HUES48 (cell line): ENCODE results near the gene EPN3.

ENCODE experiments used
- H3K27ac ChIP-seq: one replicate; pipeline ENCODE4 v1.7.0; 2013; ENCODE audit warnings: low read depth, low read length, inconsistent platforms
- H3K27me3 ChIP-seq: 2 replicates; pipeline ENCODE4 v1.6.1; 2013; ENCODE audit warnings: mild to moderate bottlenecking, low read length; ENCODE audit not compliant: control insufficient read depth, insufficient read depth
- H3K36me3 ChIP-seq: 2 replicates; pipeline ENCODE4 v1.6.1; 2013; ENCODE audit warnings: low read length; ENCODE audit not compliant: control insufficient read depth, insufficient read depth
- H3K4me1 ChIP-seq: 2 replicates; pipeline ENCODE4 v1.6.1; 2013; ENCODE audit warnings: mild to moderate bottlenecking, low read length; ENCODE audit not compliant: control insufficient read depth, insufficient read depth
- H3K4me3 ChIP-seq: 2 replicates; pipeline ENCODE4 v1.5.1; 2013; ENCODE audit warnings: mild to moderate bottlenecking, low read depth, low read length
- H3K9ac ChIP-seq: 2 replicates; pipeline ENCODE4 v1.6.1; 2013; ENCODE audit warnings: mild to moderate bottlenecking, low read depth, low read length, moderate library complexity
- H3K9me3 ChIP-seq: 2 replicates; pipeline ENCODE4 v1.6.1; 2013; ENCODE audit warnings: low read length; ENCODE audit not compliant: control insufficient read depth, insufficient read depth

Gene EPN3

DNA sequence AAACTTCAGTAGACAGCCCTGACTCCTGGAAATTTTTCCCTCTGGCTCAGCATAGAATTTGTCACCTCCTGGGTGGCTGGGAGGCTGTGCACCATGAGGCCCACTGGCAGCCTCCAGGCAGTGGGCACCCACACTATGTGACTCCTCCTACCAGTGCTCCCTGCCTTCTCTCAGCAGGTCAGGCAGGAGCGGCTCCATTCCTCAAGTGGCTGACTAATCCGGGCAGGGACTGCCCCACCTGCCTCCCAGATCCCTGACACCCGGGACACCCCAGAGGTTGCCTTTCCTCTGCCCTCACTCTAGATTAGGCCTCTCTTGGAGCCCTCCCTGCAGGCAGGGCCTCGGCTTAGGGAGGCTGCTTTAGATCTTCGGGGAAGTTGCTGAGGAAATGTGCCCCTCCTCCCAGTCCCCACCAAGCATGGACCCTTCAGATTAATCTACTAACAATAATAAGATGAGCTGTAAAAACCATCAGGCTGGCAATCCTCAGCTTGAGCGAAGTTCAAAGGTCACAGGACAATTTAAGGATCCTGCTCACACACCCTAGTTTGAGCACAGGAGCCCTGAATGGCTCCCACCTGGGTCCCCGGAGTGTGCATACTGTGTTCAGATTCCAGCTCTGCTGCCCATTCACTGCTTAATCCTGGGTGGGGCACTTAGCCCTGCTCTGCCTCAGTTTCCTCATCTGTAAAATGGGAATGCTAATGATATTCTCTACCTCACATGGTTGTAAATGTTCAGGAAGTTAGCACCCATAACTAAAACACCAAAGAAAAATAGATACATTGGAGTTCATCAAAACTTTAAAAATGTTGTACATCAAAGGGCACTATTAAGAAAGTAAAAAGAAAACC is 34.3 kb upstream of the EPN3 start:
- H3K27me3 ChIP-seq = no peaks in the 10 kb centered on the region
- H3K36me3 ChIP-seq = no peaks in the 10 kb centered on the region
- H3K27ac ChIP-seq = no peak overlapping the region
- no peaks in the 10 kb centered on the region for H3K4me1 ChIP-seq
- H3K9me3 ChIP-seq = no peaks in the 10 kb centered on the region
- H3K9ac ChIP-seq = no peak overlapping the region
- H3K4me3 ChIP-seq = no peak overlapping the region

DNA sequence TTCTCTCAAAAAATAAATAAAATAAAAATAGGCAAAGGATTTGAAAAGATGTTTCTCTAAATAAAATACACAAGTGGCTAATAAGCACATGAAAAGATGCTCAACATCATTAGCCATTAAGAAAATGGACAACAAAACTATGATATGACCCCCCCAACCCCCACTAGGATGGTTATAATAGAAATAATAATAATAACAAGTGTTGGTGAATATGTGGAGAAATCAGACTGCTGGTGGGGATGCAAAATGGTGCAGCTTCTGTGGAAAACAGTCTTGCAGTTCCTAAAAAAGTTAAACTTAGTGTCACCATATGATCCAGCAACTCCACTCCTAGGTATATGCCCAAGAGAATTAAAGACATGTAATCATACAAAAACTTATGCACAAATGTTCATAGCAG is 33.3 kb upstream of the EPN3 start:
- no peak overlapping the region for H3K27ac ChIP-seq
- no peaks in the 10 kb centered on the region for H3K9me3 ChIP-seq
- H3K4me1 ChIP-seq = peaks cover 7% of the 10 kb centered on the region
- no peaks in the 10 kb centered on the region for H3K36me3 ChIP-seq
- no peaks in the 10 kb centered on the region for H3K27me3 ChIP-seq
- H3K9ac ChIP-seq = no peak overlapping the region
- H3K4me3 ChIP-seq = no peak overlapping the region

DNA sequence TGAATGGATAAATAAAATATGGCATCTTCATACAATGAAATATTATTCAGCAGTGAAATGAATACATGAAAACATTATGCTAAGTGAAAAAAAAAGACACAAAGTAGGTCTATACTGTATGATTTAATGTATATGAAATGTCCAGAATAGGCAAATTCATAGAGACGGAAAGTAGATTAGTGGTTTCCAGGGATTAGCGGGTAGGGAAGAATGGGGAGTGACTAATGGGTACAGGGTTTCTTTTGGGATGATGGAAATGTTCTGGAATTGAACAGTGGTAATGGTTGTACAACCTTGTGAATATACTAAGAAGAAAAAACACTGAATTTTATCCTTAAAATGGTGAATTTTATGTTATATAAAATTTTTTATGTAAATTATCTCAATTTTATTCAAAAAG is 32.8 kb upstream of the EPN3 start:
- H3K36me3 ChIP-seq = no peaks in the 10 kb centered on the region
- no peak overlapping the region for H3K9ac ChIP-seq
- no peak overlapping the region for H3K27ac ChIP-seq
- H3K4me3 ChIP-seq = no peak overlapping the region
- peaks cover 7% of the 10 kb centered on the region for H3K4me1 ChIP-seq
- no peaks in the 10 kb centered on the region for H3K9me3 ChIP-seq
- no peaks in the 10 kb centered on the region for H3K27me3 ChIP-seq

DNA sequence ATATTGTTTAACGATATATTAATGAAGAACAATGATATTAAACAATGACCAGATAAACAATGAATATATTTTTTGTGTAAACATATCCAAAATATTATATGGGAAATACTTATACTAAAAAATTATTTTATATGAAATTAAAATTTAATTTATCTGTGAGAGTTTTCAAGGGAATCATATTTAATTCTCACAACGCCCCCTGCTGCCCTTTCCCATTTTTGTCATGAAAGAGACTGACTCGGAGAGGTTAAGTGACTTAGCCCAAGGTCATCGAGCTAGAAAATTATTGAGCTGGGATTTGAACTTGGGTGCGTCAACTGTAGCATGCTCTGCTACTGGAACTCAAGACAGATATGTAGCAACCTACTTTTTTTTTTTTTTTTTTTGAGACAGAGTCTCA is 31.5 kb upstream of the EPN3 start:
- Histone ChIP-seq H3K4me1 (peaks cover 7% of the 10 kb centered on the region), H3K27me3 (no peaks in the 10 kb centered on the region), H3K9me3 (no peaks in the 10 kb centered on the region), H3K27ac (no peak overlapping the region), H3K9ac (no peak overlapping the region), H3K4me3 (no peak overlapping the region), H3K36me3 (no peaks in the 10 kb centered on the region)

DNA sequence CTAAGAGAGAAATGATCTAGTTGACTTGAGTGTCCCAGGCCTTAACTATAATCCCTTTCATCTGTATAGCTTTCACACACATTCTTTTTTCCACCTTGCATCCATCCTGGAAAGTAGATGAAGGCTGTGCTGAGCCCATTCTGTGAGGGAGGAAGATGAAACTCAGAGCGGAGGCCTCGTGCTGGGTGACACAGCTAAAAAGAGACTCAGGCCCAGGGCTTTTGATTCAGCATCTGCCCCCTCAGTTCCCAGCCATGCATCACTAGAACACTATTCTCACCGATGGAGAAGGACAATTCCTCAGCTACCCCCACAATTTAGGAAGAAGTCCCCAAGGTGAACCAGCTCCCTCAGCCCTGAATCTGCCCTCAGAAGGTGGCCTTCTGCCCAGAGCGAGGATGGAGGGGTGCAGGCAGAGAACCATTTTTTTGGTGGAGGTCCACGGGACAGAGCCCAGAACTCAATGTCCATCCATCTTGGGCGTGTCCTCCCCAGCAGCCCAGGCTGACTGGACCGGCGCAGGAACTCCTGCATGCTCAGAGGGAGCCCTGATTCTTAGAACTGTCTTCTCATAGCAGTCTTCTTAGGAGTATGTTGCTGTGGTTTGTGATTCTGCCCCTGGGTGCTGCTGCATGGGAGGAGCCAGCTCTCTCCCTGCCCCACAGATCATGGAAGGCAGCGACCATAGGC is 30.1 kb upstream of the EPN3 start:
- no peak overlapping the region for H3K9ac ChIP-seq

DNA sequence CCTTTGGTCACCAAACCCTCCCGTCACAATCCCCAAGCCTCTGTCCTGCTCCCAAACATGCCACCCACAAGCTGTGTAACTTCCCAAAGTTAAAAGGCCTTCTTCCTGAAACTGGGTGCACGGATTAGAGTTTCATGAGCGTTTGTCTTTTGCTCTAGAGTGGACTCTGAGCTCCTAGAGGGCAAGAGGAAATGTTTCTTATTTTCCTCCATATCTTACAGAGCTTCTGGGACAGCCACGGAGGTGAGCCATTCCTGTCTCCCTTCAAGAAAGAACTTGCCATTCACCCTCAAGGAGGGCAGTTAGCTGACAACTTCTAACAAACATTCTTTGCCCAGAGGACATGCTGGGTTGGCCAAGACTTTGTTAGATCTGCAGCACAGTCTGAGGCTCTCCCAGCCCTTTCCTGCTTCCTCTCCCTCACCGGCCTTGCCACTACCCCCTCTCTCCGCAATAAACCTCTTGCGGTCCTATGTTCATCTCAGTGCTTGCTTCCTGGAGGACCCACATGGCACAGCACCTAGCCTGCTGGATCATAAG is 26.9 kb upstream of the EPN3 start:
- Histone ChIP-seq H3K4me3 (no peak overlapping the region), H3K9me3 (no peaks in the 10 kb centered on the region), H3K4me1 (peaks cover 15% of the 10 kb centered on the region), H3K36me3 (no peaks in the 10 kb centered on the region), H3K27me3 (no peaks in the 10 kb centered on the region), H3K27ac (no peak overlapping the region), H3K9ac (no peak overlapping the region)

More for the DNA sequence above, 30.1 kb upstream of the EPN3 start:
- Histone ChIP-seq H3K36me3 (no peaks in the 10 kb centered on the region), H3K4me3 (no peak overlapping the region), H3K27ac (no peak overlapping the region), H3K27me3 (no peaks in the 10 kb centered on the region), H3K9me3 (no peaks in the 10 kb centered on the region), H3K4me1 (peaks cover 8% of the 10 kb centered on the region)

DNA sequence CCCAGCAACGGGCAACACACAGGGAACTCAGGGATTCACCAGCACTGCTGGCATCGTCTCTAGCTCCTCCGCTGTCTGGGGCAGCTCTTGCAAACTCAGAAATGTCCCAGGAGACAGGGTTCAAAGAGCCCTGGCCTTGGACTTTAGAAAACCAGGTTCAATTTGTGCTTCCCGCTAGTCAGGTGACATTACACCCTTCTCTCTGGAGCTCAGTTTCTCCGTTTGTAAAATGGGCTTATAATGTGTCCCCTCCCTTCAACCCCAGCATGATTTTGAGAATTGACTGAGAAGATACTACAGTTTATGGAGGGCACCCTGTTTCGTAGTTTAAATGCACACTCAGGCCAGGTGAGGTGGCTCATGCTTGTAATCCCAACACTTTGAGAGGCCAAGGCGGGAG is 26.2 kb upstream of the EPN3 start:
- no peaks in the 10 kb centered on the region for H3K27me3 ChIP-seq
- H3K27ac ChIP-seq = no peak overlapping the region
- H3K9me3 ChIP-seq = no peaks in the 10 kb centered on the region
- H3K9ac ChIP-seq = no peak overlapping the region
- H3K4me3 ChIP-seq = no peak overlapping the region
- H3K36me3 ChIP-seq = no peaks in the 10 kb centered on the region
- peaks cover 15% of the 10 kb centered on the region for H3K4me1 ChIP-seq

DNA sequence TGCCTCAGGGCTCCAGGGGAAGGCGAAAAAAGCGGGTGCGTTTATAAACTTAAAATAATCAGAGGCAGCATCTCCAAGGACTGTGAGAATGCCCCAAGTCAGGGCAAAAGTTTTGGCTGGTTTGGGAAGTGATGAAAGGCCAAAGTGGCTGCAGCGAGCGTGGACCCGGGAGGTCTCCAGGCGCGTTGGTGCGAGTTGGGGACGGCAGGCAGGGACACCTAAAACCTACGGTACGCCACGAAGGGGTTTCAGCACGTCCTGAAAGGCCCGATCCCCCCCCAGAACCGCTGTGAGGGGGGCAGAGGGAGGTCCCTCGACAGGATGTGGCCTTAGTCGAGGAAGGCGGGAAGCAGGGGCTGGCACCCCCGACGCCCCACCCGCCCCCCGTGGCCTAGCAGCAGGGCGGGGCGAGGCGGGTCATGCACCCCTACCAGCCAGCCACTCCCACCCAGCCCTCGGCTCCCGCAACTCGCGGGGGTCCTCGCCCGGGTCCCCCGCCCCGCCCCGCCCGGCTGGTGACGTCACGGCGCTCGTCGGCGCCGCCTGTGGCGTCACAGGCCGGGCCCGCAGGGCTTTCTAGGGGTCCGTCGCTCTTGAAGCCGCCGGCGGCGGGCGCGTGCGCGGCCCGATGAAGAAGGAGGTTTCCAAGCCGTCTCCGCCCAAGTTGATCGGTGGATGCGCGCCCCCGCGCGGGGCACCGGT is 24.5 kb upstream of the EPN3 start, which contains the start of gene MYCBPAP:
Gene MYCBPAP, plus strand, starts transcription at position 569 of the 702 bp plus-strand sequence. CDS start 236 bp downstream, outside the sequence.
- Histone ChIP-seq H3K4me3 (peak within 1 kb of the TSS; percentile 80), H3K9me3 (no peaks in the 10 kb centered on the region), H3K27me3 (no peaks in the 10 kb centered on the region), H3K4me1 (peaks cover 15% of the 10 kb centered on the region), H3K36me3 (no peaks in the 10 kb centered on the region), H3K9ac (peak within 1 kb of the TSS; percentile 15; the same call in 1 of the 2 replicates), H3K27ac (no peak within 1 kb of the TSS)

DNA sequence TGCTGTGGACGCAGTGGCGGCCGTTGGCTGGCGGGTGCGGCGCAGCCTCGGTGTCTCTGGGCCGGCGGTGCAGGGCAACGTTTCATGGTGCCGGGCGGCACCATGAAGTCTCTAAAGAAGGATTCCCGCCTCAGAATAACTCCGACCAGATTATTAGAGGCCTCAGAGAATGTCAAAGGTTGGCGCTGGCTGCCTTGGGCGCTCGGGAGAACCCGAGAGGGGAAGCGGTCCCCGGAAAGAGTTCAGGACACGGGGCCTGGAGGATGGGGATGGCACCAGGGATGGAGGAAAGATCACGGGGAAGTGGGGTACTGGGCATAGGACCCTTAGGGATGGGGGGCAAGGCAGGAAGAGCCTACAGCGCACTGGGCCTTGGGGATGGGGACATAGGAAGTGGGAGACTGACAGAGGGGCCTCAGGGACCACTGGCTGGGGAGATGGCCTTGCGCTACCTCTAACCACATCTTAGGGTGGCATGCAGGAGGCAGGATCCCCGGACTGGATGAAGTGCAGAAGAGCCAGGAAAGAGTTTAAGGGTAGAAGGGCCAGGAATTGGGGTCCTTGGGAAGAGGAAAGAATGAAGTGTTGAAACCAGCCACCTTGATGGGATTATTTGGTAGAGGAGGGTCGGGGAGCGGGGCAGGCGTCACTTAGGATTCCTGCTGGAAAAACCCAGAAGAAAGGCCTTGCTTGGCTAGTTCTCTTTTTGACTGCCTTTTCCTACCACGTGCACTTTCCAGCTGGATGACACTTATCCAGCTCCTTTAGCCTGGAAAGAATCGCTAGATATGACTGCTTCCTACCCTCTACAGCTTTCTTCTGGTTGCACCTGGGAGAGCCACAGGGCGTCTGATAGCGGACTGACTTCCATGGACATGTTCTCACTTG is 23.7 kb upstream of the EPN3 start:
- H3K4me3 ChIP-seq = peak overlapping the region; percentile 80
- peak overlapping the region; percentile 2; the same call in 1 of the 2 replicates for H3K9ac ChIP-seq
- no peaks in the 10 kb centered on the region for H3K36me3 ChIP-seq
- no peaks in the 10 kb centered on the region for H3K27me3 ChIP-seq
- no peak overlapping the region for H3K27ac ChIP-seq
- no peaks in the 10 kb centered on the region for H3K9me3 ChIP-seq
- peaks cover 10% of the 10 kb centered on the region; the same call in 1 of the 2 replicates for H3K4me1 ChIP-seq

DNA sequence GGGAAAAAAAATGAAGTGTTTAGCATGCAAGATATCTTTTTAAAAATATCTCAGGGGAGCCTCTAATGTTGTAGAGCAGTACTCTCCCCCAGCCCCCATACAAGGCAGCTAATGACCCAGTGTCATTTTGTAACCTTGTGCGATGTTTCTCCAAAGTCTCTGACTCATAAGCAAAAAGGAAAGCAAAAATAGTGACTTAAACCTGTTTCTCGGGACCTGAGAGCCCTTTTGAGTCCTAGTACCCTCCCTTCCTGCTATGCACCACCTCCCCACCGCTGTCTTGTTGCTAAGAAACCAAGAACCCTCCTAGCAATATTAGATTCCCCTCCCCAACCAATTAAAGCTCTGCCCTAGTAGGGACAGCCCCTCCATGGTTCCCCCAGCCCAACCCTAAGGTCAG is 21.5 kb upstream of the EPN3 start:
- Histone ChIP-seq H3K36me3 (no peaks in the 10 kb centered on the region), H3K27ac (no peak overlapping the region), H3K27me3 (no peaks in the 10 kb centered on the region), H3K9me3 (no peaks in the 10 kb centered on the region), H3K4me1 (peaks cover 8% of the 10 kb centered on the region; the same call in 1 of the 2 replicates), H3K9ac (no peak overlapping the region), H3K4me3 (no peak overlapping the region)
